Measurements from ENCODE around the gene SMO.
"Not testable (repeated sequence)": the region's sequence is repeated elsewhere in the genome, so short reads cannot be mapped to it uniquely, and the experiment has no call there.

Gene SMO

DNA sequence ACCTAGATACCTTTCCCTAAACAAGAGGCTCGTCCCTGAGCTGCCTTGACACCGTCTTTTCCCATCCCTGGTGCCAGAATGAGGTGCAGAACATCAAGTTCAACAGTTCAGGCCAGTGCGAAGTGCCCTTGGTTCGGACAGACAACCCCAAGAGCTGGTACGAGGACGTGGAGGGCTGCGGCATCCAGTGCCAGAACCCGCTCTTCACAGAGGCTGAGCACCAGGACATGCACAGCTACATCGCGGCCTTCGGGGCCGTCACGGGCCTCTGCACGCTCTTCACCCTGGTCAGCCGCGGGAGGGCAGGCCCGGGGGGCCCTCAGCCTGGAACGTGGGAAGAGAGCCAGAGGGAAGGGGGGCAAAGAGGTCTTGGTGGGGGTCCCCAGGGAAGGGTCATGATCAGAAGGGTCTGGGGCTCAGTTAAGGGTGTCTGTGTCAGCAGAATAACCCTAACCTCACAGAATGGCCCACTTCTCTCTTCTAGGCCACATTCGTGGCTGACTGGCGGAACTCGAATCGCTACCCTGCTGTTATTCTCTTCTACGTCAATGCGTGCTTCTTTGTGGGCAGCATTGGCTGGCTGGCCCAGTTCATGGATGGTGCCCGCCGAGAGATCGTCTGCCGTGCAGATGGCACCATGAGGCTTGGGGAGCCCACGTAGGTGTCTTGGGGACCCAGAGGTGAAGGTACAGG lies 16.8 kb downstream of the SMO start:
- Histone ChIP-seq H3K4me1 (ENCODE audit: control insufficient read depth, insufficient read depth, low read length) (no peaks in the 10 kb centered on the region), H3K9ac (ENCODE audit: low read length) (no peak overlapping the region), H3K4me3 (ENCODE audit: low read length) (no peak overlapping the region), H3K27ac (ENCODE audit: low read depth, low read length) (no peak overlapping the region), H3K36me3 (ENCODE audit: control insufficient read depth, insufficient read depth, low read length) (no peaks in the 10 kb centered on the region), H3K27me3 (ENCODE audit: control insufficient read depth, insufficient read depth, low read length) (no peaks in the 10 kb centered on the region)

DNA sequence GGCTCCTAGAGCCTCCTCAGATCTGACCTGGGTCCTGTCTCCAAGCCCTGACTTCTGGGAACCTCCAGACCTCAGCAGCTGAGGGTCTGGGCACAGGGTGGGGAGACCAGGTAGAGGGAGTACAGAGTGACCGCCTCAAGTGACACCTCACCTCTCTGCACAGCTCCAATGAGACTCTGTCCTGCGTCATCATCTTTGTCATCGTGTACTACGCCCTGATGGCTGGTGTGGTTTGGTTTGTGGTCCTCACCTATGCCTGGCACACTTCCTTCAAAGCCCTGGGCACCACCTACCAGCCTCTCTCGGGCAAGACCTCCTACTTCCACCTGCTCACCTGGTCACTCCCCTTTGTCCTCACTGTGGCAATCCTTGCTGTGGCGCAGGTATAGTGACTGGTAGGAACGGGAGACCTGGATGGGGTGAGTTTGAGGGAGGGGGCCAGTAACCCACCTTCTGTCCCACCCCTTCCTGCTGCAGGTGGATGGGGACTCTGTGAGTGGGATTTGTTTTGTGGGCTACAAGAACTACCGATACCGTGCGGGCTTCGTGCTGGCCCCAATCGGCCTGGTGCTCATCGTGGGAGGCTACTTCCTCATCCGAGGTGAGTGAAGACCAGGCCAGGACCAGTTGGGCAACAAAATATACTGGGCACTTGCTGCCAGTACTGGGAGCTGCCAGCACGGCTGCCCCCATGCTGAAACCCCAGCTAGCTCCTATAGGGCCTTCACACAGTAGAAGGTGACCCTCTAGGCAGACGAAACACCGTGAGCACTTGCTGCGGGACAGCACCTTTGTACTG lies 17.8 kb downstream of the SMO start:
- Histone ChIP-seq H3K4me3 (ENCODE audit: low read length) (no peak overlapping the region), H3K27me3 (ENCODE audit: control insufficient read depth, insufficient read depth, low read length) (no peaks in the 10 kb centered on the region), H3K4me1 (ENCODE audit: control insufficient read depth, insufficient read depth, low read length) (no peaks in the 10 kb centered on the region), H3K36me3 (ENCODE audit: control insufficient read depth, insufficient read depth, low read length) (no peaks in the 10 kb centered on the region), H3K27ac (ENCODE audit: low read depth, low read length) (no peak overlapping the region), H3K9ac (ENCODE audit: low read length) (no peak overlapping the region)

DNA sequence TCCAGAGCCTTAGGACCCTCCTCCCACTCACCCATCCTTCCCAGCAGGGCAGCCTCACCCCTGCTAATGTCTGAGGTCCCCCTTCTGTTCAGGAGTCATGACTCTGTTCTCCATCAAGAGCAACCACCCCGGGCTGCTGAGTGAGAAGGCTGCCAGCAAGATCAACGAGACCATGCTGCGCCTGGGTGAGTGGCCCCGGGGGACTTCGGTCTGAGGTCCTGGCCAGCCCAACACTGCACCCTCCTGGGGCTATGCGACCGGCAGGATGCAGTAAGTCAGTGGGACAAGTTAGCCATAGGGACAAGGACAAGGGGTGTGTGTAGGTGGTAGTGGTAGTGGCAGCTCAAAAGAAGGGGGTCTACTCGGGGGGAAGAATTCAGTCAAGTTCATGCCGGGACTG lies 20.2 kb downstream of the SMO start:
- H3K9ac ChIP-seq (ENCODE audit: low read length) = no peak overlapping the region
- H3K27me3 ChIP-seq (ENCODE audit: control insufficient read depth, insufficient read depth, low read length) = no peaks in the 10 kb centered on the region
- H3K36me3 ChIP-seq (ENCODE audit: control insufficient read depth, insufficient read depth, low read length) = no peaks in the 10 kb centered on the region
- no peak overlapping the region for H3K27ac ChIP-seq (ENCODE audit: low read depth, low read length)
- no peak overlapping the region for H3K4me3 ChIP-seq (ENCODE audit: low read length)
- no peaks in the 10 kb centered on the region for H3K4me1 ChIP-seq (ENCODE audit: control insufficient read depth, insufficient read depth, low read length)

DNA sequence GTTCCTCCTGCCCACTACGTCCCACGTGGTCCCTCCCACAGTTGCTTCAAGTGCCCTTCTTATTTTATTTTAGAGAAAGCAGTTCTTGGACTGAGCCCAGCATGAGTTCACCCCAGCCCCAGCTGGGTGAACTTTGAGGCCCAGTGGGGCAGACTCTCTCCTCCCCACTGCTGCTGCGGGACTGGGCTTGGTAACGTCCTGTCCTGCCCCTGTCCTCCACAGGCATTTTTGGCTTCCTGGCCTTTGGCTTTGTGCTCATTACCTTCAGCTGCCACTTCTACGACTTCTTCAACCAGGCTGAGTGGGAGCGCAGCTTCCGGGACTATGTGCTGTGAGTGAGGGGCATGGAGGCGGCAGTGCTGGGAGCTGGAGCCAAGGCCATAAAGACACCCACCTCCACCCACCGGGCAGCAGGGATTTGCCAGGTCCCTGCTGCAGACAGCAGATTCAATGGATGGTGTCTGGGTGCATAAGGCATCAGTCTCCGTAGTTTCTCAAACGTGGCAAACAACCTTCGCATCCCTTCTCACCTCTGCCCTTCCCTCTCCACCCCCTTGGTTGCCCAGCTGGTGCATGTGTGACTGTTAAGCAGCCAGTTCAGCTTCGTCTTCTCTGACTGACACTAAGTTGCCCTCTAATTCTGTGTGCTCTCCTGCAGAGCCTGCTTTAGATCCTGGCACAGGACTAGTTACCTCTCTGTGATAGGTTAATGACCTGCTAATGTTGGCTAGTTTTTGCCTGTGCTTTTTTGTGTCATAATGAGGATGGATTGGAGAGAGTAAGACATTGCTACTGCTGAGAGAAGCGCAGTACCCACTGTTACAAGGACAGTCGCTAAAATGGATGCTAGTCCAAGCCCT lies 20.9 kb downstream of the SMO start:
- Histone ChIP-seq H3K27ac (ENCODE audit: low read depth, low read length) (no peak overlapping the region), H3K36me3 (ENCODE audit: control insufficient read depth, insufficient read depth, low read length) (no peaks in the 10 kb centered on the region), H3K27me3 (ENCODE audit: control insufficient read depth, insufficient read depth, low read length) (no peaks in the 10 kb centered on the region), H3K4me3 (ENCODE audit: low read length) (no peak overlapping the region), H3K9ac (ENCODE audit: low read length) (no peak overlapping the region), H3K4me1 (ENCODE audit: control insufficient read depth, insufficient read depth, low read length) (no peaks in the 10 kb centered on the region)

DNA sequence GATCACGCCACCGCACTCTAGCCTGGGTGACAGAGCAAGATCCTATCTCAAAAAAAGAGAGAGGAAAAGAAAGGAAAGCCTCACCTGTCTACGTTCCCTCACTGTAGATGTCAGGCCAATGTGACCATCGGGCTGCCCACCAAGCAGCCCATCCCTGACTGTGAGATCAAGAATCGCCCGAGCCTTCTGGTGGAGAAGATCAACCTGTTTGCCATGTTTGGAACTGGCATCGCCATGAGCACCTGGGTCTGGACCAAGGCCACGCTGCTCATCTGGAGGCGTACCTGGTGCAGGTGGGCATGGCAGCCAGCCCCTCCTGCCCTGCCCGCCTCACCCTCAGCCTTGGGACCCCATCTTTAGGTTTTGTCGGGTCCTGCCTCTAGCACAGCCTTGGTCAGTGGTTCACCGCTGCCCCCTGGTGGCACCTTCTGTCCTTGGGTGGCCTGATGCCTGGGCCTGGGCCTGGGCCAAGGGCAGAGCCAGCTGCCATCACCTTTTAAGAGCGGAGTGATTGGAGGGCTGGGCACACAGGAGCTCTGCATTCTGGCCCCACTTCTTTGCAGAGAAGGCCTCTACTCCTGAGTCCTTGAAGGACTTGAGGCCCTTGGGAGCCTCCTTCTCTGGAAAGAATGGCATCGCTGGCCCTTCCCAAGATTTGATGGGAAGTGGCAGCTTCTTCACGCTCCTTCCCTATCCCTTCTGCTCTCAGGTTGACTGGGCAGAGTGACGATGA lies 22.0 kb downstream of the SMO start:
- no peaks in the 10 kb centered on the region for H3K4me1 ChIP-seq (ENCODE audit: control insufficient read depth, insufficient read depth, low read length)
- no peak overlapping the region for H3K27ac ChIP-seq (ENCODE audit: low read depth, low read length)
- no peaks in the 10 kb centered on the region for H3K27me3 ChIP-seq (ENCODE audit: control insufficient read depth, insufficient read depth, low read length)
- H3K9ac ChIP-seq (ENCODE audit: low read length) = no peak overlapping the region
- H3K4me3 ChIP-seq (ENCODE audit: low read length) = no peak overlapping the region
- H3K36me3 ChIP-seq (ENCODE audit: control insufficient read depth, insufficient read depth, low read length) = no peaks in the 10 kb centered on the region

DNA sequence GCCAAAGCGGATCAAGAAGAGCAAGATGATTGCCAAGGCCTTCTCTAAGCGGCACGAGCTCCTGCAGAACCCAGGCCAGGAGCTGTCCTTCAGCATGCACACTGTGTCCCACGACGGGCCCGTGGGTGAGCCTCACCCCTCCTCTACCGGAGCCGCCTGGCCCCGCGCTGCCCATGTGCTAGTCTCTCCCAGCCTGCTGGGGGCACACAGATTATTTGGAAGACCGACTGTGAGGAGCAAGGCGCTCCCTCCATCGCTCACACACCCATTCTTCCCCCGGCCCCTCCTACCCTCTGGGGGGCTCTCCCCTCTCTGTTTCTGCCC lies 22.5 kb downstream of the SMO start:
- Histone ChIP-seq H3K27ac (ENCODE audit: low read depth, low read length) (no peak overlapping the region), H3K4me3 (ENCODE audit: low read length) (no peak overlapping the region), H3K27me3 (ENCODE audit: control insufficient read depth, insufficient read depth, low read length) (no peaks in the 10 kb centered on the region), H3K36me3 (ENCODE audit: control insufficient read depth, insufficient read depth, low read length) (no peaks in the 10 kb centered on the region), H3K4me1 (ENCODE audit: control insufficient read depth, insufficient read depth, low read length) (no peaks in the 10 kb centered on the region), H3K9ac (ENCODE audit: low read length) (no peak overlapping the region)

DNA sequence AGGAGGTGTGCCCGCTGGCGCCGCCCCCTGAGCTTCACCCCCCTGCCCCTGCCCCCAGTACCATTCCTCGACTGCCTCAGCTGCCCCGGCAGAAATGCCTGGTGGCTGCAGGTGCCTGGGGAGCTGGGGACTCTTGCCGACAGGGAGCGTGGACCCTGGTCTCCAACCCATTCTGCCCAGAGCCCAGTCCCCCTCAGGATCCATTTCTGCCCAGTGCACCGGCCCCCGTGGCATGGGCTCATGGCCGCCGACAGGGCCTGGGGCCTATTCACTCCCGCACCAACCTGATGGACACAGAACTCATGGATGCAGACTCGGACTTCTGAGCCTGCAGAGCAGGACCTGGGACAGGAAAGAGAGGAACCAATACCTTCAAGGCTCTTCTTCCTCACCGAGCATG lies 23.7 kb downstream of the SMO start:
- H3K27ac ChIP-seq (ENCODE audit: low read depth, low read length) = no peak overlapping the region
- no peaks in the 10 kb centered on the region for H3K27me3 ChIP-seq (ENCODE audit: control insufficient read depth, insufficient read depth, low read length)
- H3K4me3 ChIP-seq (ENCODE audit: low read length) = no peak overlapping the region
- H3K4me1 ChIP-seq (ENCODE audit: control insufficient read depth, insufficient read depth, low read length) = no peaks in the 10 kb centered on the region
- H3K9ac ChIP-seq (ENCODE audit: low read length) = no peak overlapping the region
- no peaks in the 10 kb centered on the region for H3K36me3 ChIP-seq (ENCODE audit: control insufficient read depth, insufficient read depth, low read length)

DNA sequence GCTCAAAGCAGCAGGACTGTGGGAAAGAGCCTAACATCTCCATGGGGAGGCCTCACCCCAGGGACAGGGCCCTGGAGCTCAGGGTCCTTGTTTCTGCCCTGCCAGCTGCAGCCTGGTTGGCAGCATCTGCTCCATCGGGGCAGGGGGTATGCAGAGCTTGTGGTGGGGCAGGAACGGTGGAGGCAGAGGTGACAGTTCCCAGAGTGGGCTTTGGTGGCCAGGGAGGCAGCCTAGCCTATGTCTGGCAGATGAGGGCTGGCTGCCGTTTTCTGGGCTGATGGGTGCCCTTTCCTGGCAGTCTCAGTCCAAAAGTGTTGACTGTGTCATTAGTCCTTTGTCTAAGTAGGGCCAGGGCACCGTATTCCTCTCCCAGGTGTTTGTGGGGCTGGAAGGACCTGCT lies 24.2 kb downstream of the SMO start:
- no peak overlapping the region for H3K9ac ChIP-seq (ENCODE audit: low read length)
- no peak overlapping the region for H3K27ac ChIP-seq (ENCODE audit: low read depth, low read length)
- H3K4me3 ChIP-seq (ENCODE audit: low read length) = no peak overlapping the region
- H3K4me1 ChIP-seq (ENCODE audit: control insufficient read depth, insufficient read depth, low read length) = no peaks in the 10 kb centered on the region
- no peaks in the 10 kb centered on the region for H3K36me3 ChIP-seq (ENCODE audit: control insufficient read depth, insufficient read depth, low read length)
- H3K27me3 ChIP-seq (ENCODE audit: control insufficient read depth, insufficient read depth, low read length) = no peaks in the 10 kb centered on the region

DNA sequence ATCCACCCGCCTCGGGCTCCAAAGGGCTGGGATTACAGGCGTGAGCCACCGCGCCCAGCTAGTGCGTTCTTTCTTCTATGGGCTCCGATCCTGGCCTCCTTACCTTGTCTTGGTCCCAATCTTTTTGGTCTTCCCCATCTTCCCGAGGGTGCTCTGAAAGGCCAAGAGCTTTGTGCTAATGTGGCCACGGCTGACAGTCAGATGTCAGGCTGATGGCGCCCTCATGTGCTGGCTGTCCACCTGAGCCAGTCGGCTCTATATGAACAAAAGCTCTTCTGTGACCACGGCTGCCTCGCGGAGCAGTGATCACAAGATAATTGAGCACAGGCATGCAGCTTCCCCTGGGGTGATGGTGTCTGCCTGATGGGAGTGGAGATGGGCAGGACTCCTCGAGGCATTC lies 25.4 kb downstream of the SMO start:
- H3K4me3 ChIP-seq (ENCODE audit: low read length) = no peak overlapping the region
- no peaks in the 10 kb centered on the region for H3K27me3 ChIP-seq (ENCODE audit: control insufficient read depth, insufficient read depth, low read length)
- no peaks in the 10 kb centered on the region for H3K36me3 ChIP-seq (ENCODE audit: control insufficient read depth, insufficient read depth, low read length)

DNA sequence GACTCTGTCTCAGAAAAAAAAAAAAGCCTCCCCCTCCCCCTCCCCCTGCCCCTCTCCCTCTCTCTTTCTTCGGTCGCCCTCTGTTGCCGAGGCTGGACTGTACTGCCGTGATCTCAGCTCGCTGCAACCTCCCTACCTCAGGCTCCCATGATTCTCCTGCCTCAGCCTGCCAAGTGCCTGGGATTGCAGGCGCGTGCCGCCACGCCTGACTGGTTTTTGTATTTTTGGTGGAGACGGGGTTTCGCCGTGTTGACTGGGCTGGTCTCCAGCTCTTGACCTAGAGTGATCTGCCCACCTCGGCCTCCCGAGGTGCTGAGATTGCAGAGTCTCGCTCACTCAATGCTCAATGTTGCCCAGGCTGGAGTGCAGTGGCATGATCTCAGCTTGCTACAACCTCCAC lies 27.3 kb downstream of the SMO start:
- not testable (repeated sequence) for H3K4me1 ChIP-seq (ENCODE audit: control insufficient read depth, insufficient read depth, low read length); H3K9ac ChIP-seq (ENCODE audit: low read length); H3K4me3 ChIP-seq (ENCODE audit: low read length); H3K36me3 ChIP-seq (ENCODE audit: control insufficient read depth, insufficient read depth, low read length); H3K27ac ChIP-seq (ENCODE audit: low read depth, low read length); H3K27me3 ChIP-seq (ENCODE audit: control insufficient read depth, insufficient read depth, low read length)

More for the DNA sequence above, 25.4 kb downstream of the SMO start:
- H3K27ac ChIP-seq (ENCODE audit: low read depth, low read length) = no peak overlapping the region
- H3K9ac ChIP-seq (ENCODE audit: low read length) = no peak overlapping the region
- no peaks in the 10 kb centered on the region for H3K4me1 ChIP-seq (ENCODE audit: control insufficient read depth, insufficient read depth, low read length)

DNA sequence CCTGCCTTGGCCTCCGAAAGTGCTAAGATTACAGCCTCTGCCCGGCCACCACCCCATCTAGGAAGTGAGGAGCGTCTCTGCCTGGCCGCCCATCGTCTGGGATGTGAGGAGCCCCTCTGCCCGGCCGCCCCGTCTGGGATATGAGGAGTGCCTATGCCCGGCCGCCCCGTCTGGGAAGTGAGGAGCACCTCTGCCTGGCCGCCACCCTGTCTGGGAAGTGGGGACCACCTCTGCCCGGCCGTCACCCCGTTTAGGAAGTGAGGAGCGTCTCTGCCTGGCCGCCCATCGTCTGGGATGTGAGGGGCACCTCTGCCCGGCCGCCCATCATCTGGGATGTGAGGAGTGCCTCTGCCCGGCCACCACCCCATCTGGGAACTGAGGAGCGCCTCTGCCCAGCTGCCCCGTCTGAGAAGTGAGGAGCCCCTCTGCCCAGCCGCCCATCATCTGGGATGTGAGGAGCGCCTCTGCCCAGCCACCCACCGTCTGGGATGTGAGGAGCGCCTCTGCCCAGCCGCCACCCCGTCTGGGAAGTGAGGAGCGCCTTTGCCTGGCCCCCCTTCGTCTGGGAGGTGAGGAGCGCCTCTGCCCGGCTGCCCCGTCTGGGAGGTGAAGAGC lies 27.8 kb downstream of the SMO start:
- H3K36me3 ChIP-seq (ENCODE audit: control insufficient read depth, insufficient read depth, low read length); H3K4me3 ChIP-seq (ENCODE audit: low read length); H3K9ac ChIP-seq (ENCODE audit: low read length); H3K27ac ChIP-seq (ENCODE audit: low read depth, low read length); H3K27me3 ChIP-seq (ENCODE audit: control insufficient read depth, insufficient read depth, low read length); H3K4me1 ChIP-seq (ENCODE audit: control insufficient read depth, insufficient read depth, low read length): not testable (repeated sequence)

Data from rectal smooth muscle tissue (tissue), 1 donor.